BLaER1 treated with 17β-estradiol and CSF1 and Interleukin-3, amounts not matched to agents 10 nM and 100 nM (cell line): ENCODE data around the gene RTP2.
"Not testable (repeated sequence)": the region's sequence is repeated elsewhere in the genome, so short reads cannot be mapped to it uniquely, and the experiment has no call there.

Experiments
- H3K27ac ChIP-seq, 11 experiments: shearing (Covaris generic); formaldehyde crosslinking; 2 replicates each; pipeline ENCODE4 v1.8.1; 2022
- H3K27me3 ChIP-seq, 11 experiments: shearing (Covaris generic); formaldehyde crosslinking; 2 replicates each; pipeline ENCODE4 v1.8.1; 2022
- H3K36me3 ChIP-seq, 11 experiments: shearing (Covaris generic); formaldehyde crosslinking; 2 replicates each; pipeline ENCODE4 v1.8.1; 2022
- H3K4me1 ChIP-seq, 10 experiments: shearing (Covaris generic); formaldehyde crosslinking; 2 replicates each; pipeline ENCODE4 v1.8.1; 2022
- H3K4me2 ChIP-seq, 11 experiments: shearing (Covaris generic); formaldehyde crosslinking; 2 replicates each; pipeline ENCODE4 v1.8.1; 2022
- H3K4me3 ChIP-seq, 10 experiments: shearing (Covaris generic); formaldehyde crosslinking; 2 replicates each; pipeline ENCODE4 v1.8.1; 2022
- H3K9ac ChIP-seq, 11 experiments: shearing (Covaris generic); formaldehyde crosslinking; 2 replicates each; pipeline ENCODE4 v1.8.1; 2022
- H3K9me3 ChIP-seq, 11 experiments: shearing (Covaris generic); formaldehyde crosslinking; replicated peaks in 1 of 11; 2 replicates each; pipeline ENCODE4 v1.8.1; 2022
- H4K20me1 ChIP-seq, 11 experiments: shearing (Covaris generic); formaldehyde crosslinking; 2 replicates each; pipeline ENCODE4 v1.8.1; 2022
- Cebpa-rat ChIP-seq, 11 experiments: shearing (Covaris generic); IDR thresholded peaks; 2 replicates each; pipeline ENCODE4 v1.8.1; 2022

Gene RTP2

DNA sequence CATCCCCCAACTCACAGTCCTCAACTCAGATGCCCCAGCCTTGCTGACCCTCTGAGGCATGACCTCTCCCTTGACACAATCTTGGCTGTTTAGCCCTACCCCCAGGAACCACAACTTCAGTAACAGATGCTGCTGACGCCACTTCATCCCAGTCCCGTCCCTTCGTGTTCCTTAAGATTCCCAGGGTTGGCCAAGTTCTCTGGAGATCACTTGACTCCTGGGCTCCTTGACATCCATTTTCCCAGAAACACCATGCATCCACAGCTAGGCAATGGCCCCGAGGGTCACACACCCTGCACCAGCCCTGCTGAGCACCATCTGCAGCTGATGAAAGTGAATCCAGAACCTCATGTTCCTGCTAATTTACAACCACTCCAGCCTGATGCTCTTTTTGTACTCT lies 6.9 kb downstream of the RTP2 start:
- Histone ChIP-seq H4K20me1 (no peaks in the 10 kb centered on the region), H3K4me1 (peaks cover 0 to 7% (median 4%) of the 10 kb centered on the region in 10 experiments; a peak in 6 of 20 replicates), H3K4me2 (peak overlapping the region; percentile 2 to 51 (median 19); a peak in 9 of 22 replicates), H3K4me3 (no peak overlapping the region), H3K9ac (no peak overlapping the region), H3K27ac (no peak overlapping the region), H3K27me3 (no peaks in the 10 kb centered on the region; a peak in 1 of 22 replicates), H3K9me3 (peaks cover 0 to 9% (median 0%) of the 10 kb centered on the region in 11 experiments; a peak in 1 of 22 replicates), H3K36me3 (no peaks in the 10 kb centered on the region)
- no peak for TF ChIP-seq Cebpa-rat (IDR thresholded peaks at IDR 0.05)

DNA sequence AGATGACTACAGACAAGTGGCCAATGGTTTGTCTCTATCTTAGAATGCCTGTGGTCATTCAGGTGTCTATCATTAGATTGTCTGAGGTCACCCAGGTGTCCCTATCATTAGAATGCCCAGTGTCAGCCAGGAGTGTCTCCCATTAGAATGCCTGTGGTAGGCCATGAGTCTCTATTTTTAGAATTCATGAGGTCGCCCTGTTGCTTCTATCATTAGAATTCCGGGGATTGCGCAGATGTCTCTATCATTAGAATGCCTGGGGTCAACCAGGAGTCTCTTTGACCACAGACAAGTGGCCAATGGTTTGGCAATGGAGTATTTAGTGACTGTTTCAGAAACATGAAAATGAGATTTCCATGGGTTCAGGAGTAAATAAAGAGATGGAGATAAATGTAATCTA lies 7.6 kb downstream of the RTP2 start:
- Histone ChIP-seq H4K20me1 (no peaks in the 10 kb centered on the region), H3K27me3 (peaks cover 0 to 3% (median 0%) of the 10 kb centered on the region in 11 experiments; a peak in 1 of 22 replicates), H3K4me1 (peaks cover 0 to 7% (median 4%) of the 10 kb centered on the region in 10 experiments; a peak in 6 of 20 replicates), H3K4me3 (no peak overlapping the region), H3K4me2 (peak overlapping the region in 1 of 11 experiments; percentile 42; a peak in 2 of 22 replicates), H3K9ac (no peak overlapping the region), H3K27ac (no peak overlapping the region), H3K9me3 (peaks cover 0 to 9% (median 0%) of the 10 kb centered on the region in 11 experiments; a peak in 1 of 22 replicates), H3K36me3 (no peaks in the 10 kb centered on the region)
- TF ChIP-seq Cebpa-rat (IDR thresholded peaks at IDR 0.05): no peak

DNA sequence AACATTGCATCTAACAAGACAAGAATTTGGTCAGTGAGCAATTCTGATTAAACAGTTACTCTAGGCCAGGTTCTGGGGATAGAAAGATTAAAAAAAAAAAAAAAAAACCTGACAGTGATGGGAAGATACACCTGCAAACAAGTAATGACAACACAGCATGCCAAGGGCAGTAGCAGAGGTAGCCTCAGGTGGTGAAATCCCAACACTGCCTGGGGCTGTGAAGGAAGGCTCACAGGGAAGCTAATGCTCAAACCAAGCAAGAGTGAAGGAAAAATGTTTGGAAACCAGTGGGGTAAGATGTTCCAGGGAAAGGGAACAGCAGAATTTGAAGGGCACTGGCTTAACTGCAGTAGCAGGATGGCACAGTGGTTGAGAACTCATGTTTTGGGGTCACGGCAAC lies 8.9 kb downstream of the RTP2 start:
- H3K9ac ChIP-seq: no peak overlapping the region
- no peak overlapping the region for H3K4me3 ChIP-seq
- no peaks in the 10 kb centered on the region for H4K20me1 ChIP-seq
- no peak for TF ChIP-seq Cebpa-rat (IDR thresholded peaks at IDR 0.05)
- peaks cover 0 to 7% (median 4%) of the 10 kb centered on the region in 10 experiments; a peak in 6 of 20 replicates for H3K4me1 ChIP-seq
- no peaks in the 10 kb centered on the region for H3K36me3 ChIP-seq
- H3K27me3 ChIP-seq: peaks cover 0 to 5% (median 0%) of the 10 kb centered on the region in 11 experiments; a peak in 3 of 22 replicates
- H3K4me2 ChIP-seq: no peak overlapping the region
- peaks cover 0 to 9% (median 0%) of the 10 kb centered on the region in 11 experiments; a peak in 1 of 22 replicates for H3K9me3 ChIP-seq
- H3K27ac ChIP-seq: no peak overlapping the region

DNA sequence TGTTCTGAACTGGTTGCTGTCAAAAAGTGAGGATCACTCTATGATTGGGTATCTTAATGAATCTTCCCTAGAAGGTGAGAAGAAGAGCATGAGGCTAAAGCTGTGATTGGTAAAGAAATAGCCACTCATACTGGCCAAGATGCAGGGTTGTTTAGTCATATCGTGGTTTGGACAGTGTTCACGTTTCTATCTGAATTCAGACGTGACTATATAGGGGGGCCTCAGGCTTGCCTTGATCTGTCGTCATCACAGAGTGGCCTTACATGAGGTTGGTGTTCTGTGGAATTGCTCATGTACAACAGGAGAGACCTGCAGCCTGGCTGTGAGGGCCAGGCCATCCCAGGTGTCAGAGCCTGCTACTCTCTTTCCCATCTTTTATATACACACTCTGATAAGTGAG lies 12.4 kb downstream of the RTP2 start:
- TF ChIP-seq Cebpa-rat (IDR thresholded peaks at IDR 0.05): no peak
- H3K27me3 ChIP-seq: peaks cover 0 to 27% (median 0%) of the 10 kb centered on the region in 11 experiments; a peak in 7 of 22 replicates

GRCh38 chr3:187686621-187687273 lies 15.6 kb downstream of the RTP2 start:
- no peak overlapping the region for H3K27ac ChIP-seq
- 0 out of 22 replicates have a peak, but pooled peaks of 1 of the 11 experiments have one; percentile 22 for TF ChIP-seq Cebpa-rat (IDR thresholded peaks at IDR 0.05)
- H3K9ac ChIP-seq: no peak overlapping the region
- no peak overlapping the region for H3K4me2 ChIP-seq
- peaks cover 0 to 37% (median 0%) of the 10 kb centered on the region in 11 experiments; a peak in 7 of 22 replicates for H3K27me3 ChIP-seq
- no peaks in the 10 kb centered on the region for H3K36me3 ChIP-seq
- peaks cover 21 to 47% (median 29%) of the 10 kb centered on the region in 11 experiments for H3K9me3 ChIP-seq
- H4K20me1 ChIP-seq: no peaks in the 10 kb centered on the region
- H3K4me3 ChIP-seq: no peak overlapping the region
- peaks cover 0 to 4% (median 0%) of the 10 kb centered on the region in 10 experiments; a peak in 1 of 20 replicates for H3K4me1 ChIP-seq

More for the DNA sequence above, 12.4 kb downstream of the RTP2 start:
- Histone ChIP-seq H3K9ac (no peak overlapping the region), H4K20me1 (no peaks in the 10 kb centered on the region), H3K4me2 (no peak overlapping the region), H3K27ac (no peak overlapping the region), H3K4me1 (peaks cover 0 to 4% (median 0%) of the 10 kb centered on the region in 10 experiments; a peak in 4 of 20 replicates), H3K36me3 (no peaks in the 10 kb centered on the region), H3K4me3 (no peak overlapping the region), H3K9me3 (peaks cover 21 to 35% (median 25%) of the 10 kb centered on the region in 11 experiments)

GRCh38 chr3:187685948-187686347 lies 16.4 kb downstream of the RTP2 start:
- H3K27ac ChIP-seq: no peak overlapping the region
- no peaks in the 10 kb centered on the region for H4K20me1 ChIP-seq
- H3K36me3 ChIP-seq: no peaks in the 10 kb centered on the region
- peaks cover 0 to under 1% (median 0%) of the 10 kb centered on the region in 10 experiments; a peak in 1 of 20 replicates for H3K4me1 ChIP-seq
- peaks cover 21 to 43% (median 29%) of the 10 kb centered on the region in 11 experiments for H3K9me3 ChIP-seq
- peaks cover 0 to 44% (median 0%) of the 10 kb centered on the region in 11 experiments; a peak in 7 of 22 replicates for H3K27me3 ChIP-seq
- H3K4me2 ChIP-seq: no peak overlapping the region
- no peak for TF ChIP-seq Cebpa-rat (IDR thresholded peaks at IDR 0.05)
- H3K9ac ChIP-seq: no peak overlapping the region
- H3K4me3 ChIP-seq: no peak overlapping the region

GRCh38 chr3:187684880-187685279 lies 17.5 kb downstream of the RTP2 start:
- Histone ChIP-seq H3K27me3 (peaks cover 0 to 44% (median 0%) of the 10 kb centered on the region in 11 experiments; a peak in 6 of 22 replicates), H3K4me1 (no peaks in the 10 kb centered on the region), H3K36me3 (no peaks in the 10 kb centered on the region), H4K20me1 (no peaks in the 10 kb centered on the region), H3K4me2 (no peak overlapping the region), H3K27ac (no peak overlapping the region), H3K4me3 (no peak overlapping the region), H3K9me3 (peaks cover 21 to 43% (median 29%) of the 10 kb centered on the region in 11 experiments), H3K9ac (no peak overlapping the region)
- TF ChIP-seq Cebpa-rat (IDR thresholded peaks at IDR 0.05): no peak

DNA sequence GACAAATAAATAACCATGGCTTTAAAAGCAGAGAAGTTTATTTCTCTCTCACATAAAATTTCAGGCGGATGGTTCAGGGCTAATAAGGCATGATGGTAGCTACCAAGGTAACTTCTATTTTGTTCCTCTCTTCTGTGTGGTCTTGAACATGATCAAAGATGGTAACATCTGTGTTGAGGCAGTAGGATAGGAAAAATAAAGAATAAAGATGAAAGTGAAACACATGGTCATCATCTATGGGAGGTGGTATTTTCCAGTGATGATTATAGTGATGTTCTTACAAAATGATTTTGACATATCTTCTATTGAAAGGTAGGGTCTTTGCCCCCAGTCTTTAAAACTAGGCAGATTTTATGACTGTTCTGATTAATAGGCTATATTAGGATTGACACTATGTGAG lies 17.9 kb downstream of the RTP2 start:
- H3K4me2 ChIP-seq: no peak overlapping the region
- no peaks in the 10 kb centered on the region for H3K4me1 ChIP-seq
- peaks cover 21 to 43% (median 29%) of the 10 kb centered on the region in 11 experiments for H3K9me3 ChIP-seq
- no peak overlapping the region for H3K27ac ChIP-seq
- H3K4me3 ChIP-seq: no peak overlapping the region
- no peaks in the 10 kb centered on the region for H4K20me1 ChIP-seq
- H3K36me3 ChIP-seq: no peaks in the 10 kb centered on the region
- no peak for TF ChIP-seq Cebpa-rat (IDR thresholded peaks at IDR 0.05)
- peaks cover 0 to 44% (median 0%) of the 10 kb centered on the region in 11 experiments; a peak in 6 of 22 replicates for H3K27me3 ChIP-seq
- no peak overlapping the region for H3K9ac ChIP-seq

DNA sequence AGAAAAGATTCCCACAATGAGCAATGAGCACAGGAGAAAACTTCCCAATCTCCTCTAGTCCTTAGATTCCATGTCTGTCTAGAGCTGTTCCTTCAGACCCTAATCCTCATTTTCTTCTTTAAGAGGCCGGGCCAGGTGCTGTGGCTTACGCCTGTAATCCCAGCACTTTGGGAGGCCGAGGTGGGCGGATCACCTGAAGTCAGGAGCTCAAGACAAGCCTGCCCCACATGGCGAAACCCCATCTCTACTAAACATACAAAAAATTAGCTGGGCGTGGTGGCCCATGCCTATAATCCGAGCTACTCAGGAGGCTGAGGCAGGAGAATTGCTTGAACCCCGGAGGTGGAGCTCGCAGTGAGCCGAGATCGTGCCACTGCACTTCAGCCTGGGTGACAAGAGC lies 20.6 kb downstream of the RTP2 start:
- not testable (repeated sequence) for H3K9ac ChIP-seq, H3K27ac ChIP-seq, H4K20me1 ChIP-seq, H3K4me3 ChIP-seq, H3K4me1 ChIP-seq, H3K4me2 ChIP-seq, H3K36me3 ChIP-seq
- Histone ChIP-seq H3K9me3 (peaks cover 17 to 30% (median 21%) of the 10 kb centered on the region in 11 experiments), H3K27me3 (peaks cover 0 to 23% (median 0%) of the 10 kb centered on the region in 11 experiments; a peak in 4 of 22 replicates)
